OCI-LY3 (cell line): ENCODE data around the gene RGS19.

ENCODE experiments used
- H2AFZ ChIP-seq: fragments of 200-600, 300-600 bp; shearing (Covaris generic); 2 replicates; pipeline ENCODE4 v1.6.0; 2014; ENCODE audit warnings: antibody characterized with exemption, low read depth, low read length
- H3K27ac ChIP-seq: fragments of 200-600, 300-600 bp; sonication (generic); 2 replicates; pipeline ENCODE4 v1.5.1; 2014; ENCODE audit warnings: mild to moderate bottlenecking, low read length, moderate library complexity, mixed read lengths
- H3K27me3 ChIP-seq: fragments of 200-600, 300-600 bp; sonication (generic); 2 replicates; pipeline ENCODE4 v1.6.1; 2014; ENCODE audit warnings: low read depth, low read length, mixed read lengths
- H3K36me3 ChIP-seq: fragments of 200-600, 300-600 bp; sonication (generic); replicated peaks from 2 replicates; pipeline ENCODE3; 2014; ENCODE audit warnings: low read depth, low read length, mixed read lengths
- H3K4me1 ChIP-seq: fragments of 300-600, 200-600 bp; sonication (generic); 2 replicates; pipeline ENCODE4 v1.6.1; 2014; ENCODE audit warnings: low read length, mixed read lengths
- H3K4me2 ChIP-seq: fragments of 200-600, 300-600 bp; sonication (generic); 2 replicates; pipeline ENCODE4 v1.6.1; 2014; ENCODE audit warnings: low read length, mixed read lengths
- H3K4me3 ChIP-seq: fragments of 300-600, 200-600 bp; sonication (generic); 2 replicates; pipeline ENCODE4 v1.5.1; 2014; ENCODE audit warnings: antibody characterized with exemption, mild to moderate bottlenecking, low read length, moderate library complexity
- H3K79me2 ChIP-seq: fragments of 300-600, 200-600 bp; shearing (Covaris generic); 2 replicates; pipeline ENCODE4 v1.6.1; 2014; ENCODE audit warnings: mild to moderate bottlenecking, low read length, mixed read lengths
- H3K9ac ChIP-seq: fragments of 300-600, 200-600 bp; shearing (Covaris generic); 2 replicates; pipeline ENCODE4 v1.6.0; 2014; ENCODE audit warnings: mild to moderate bottlenecking, low read length, moderate library complexity
- H3K9me3 ChIP-seq: fragments of 200-600, 300-600 bp; shearing (Covaris generic); 2 replicates; pipeline ENCODE4 v1.6.1; 2014; ENCODE audit warnings: low read length, mixed read lengths; ENCODE audit not compliant: insufficient read depth
- H4K20me1 ChIP-seq: fragments of 200-600, 300-600 bp; sonication (generic); 2 replicates; pipeline ENCODE4 v1.6.1; 2016; ENCODE audit warnings: low read length, mixed read lengths; ENCODE audit not compliant: insufficient read depth
- EZH2phosphoT487 ChIP-seq: fragments of 200-600 bp; shearing (Covaris generic); IDR thresholded peaks from 2 replicates; pipeline ENCODE4 v1.6.1; 2018; ENCODE audit warnings: antibody characterized with exemption, mixed run types, low read depth
- TF ChIP-seq, protein P1 (sequence below): fragments of 200-600, 300-600 bp; sonication (generic); IDR thresholded peaks from 2 replicates; pipeline ENCODE4 v1.5.1; 2014; ENCODE audit warnings: antibody characterized with exemption, low read length, low read depth

The RGS19 gene

DNA sequence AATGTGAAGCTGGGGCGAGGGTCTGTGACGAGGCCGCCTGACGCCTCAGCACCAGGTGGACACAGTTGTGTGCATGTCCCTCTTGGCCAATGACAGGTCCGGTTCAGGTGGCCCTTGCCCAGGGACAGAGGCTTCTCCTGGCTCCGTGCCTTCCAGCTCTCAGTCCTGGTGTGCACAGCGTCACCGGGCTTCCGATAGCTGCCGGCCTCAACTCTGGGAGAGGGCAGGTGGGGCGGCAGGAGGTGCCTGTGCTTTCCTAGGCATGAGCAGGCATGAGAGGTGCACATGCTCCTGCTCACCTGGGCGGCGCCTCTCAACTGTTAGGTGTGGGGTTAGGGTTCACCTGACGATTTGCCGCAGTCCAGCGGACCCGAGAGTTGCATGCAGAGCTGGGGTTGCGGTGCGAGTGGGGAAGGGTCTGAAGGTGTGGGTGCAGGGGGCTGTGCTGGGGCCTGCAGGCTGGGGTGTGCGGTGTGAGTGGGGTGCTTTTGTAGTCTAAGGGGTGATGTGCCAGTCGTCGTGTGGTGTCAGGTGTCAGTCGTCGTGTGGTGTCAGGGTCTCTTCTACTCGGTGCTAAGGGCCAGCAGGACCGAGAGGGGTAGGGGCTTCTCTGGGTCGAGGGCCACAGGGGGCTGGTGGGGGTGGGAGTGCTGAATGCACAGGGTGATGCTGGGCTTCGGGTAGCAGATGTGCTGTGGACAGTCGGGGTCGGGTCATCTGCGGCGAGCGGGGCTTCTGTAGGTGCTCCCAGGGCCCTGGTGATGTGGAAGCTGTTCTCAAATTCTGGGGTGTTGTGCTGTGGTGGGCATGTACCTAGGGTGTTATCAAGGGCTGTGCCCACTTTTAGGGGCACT is 26.1 kb downstream of the RGS19 start:
- TF ChIP-seq, protein P1, sequence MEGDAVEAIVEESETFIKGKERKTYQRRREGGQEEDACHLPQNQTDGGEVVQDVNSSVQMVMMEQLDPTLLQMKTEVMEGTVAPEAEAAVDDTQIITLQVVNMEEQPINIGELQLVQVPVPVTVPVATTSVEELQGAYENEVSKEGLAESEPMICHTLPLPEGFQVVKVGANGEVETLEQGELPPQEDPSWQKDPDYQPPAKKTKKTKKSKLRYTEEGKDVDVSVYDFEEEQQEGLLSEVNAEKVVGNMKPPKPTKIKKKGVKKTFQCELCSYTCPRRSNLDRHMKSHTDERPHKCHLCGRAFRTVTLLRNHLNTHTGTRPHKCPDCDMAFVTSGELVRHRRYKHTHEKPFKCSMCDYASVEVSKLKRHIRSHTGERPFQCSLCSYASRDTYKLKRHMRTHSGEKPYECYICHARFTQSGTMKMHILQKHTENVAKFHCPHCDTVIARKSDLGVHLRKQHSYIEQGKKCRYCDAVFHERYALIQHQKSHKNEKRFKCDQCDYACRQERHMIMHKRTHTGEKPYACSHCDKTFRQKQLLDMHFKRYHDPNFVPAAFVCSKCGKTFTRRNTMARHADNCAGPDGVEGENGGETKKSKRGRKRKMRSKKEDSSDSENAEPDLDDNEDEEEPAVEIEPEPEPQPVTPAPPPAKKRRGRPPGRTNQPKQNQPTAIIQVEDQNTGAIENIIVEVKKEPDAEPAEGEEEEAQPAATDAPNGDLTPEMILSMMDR, result no peak
- TF ChIP-seq EZH2phosphoT487, result no peak
- Histone ChIP-seq H3K9me3 (no peaks in the 10 kb centered on the region), H3K79me2 (no peaks in the 10 kb centered on the region), H3K9ac (no peak overlapping the region), H3K27me3 (peaks cover 5% of the 10 kb centered on the region; the same call in 1 of the 2 replicates), H3K4me3 (no peak overlapping the region), H3K36me3 (no peaks in the 10 kb centered on the region), H2AFZ (no peak overlapping the region), H4K20me1 (no peaks in the 10 kb centered on the region), H3K4me2 (no peak overlapping the region), H3K27ac (no peak overlapping the region), H3K4me1 (peaks cover 38% of the 10 kb centered on the region)

DNA sequence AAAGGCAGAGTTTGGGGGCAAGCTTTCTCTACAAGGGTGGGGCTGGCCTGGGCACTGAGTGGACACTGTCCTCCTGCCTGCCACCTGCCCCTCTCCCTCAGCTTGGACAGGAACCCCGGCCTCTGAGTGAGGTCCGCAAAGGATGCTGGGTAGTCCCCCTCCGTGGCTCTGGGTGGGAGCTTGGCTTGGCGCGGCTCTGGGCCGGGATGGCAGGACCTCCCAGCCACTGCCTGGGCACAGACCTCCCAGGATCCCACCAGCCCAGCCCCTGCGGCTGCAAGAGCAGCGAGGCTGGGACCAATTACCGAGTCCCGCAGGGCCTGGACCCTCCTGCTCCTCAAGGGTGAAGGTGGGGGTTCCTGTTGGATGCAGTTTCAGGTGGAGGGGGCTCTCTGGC is 27.0 kb downstream of the RGS19 start:
- H3K27ac ChIP-seq, result no peak overlapping the region
- H2AFZ ChIP-seq, result no peak overlapping the region
- no peak overlapping the region for H3K9ac ChIP-seq
- H3K4me2 ChIP-seq, result no peak overlapping the region
- H3K4me3 ChIP-seq, result no peak overlapping the region
- no peak for TF ChIP-seq EZH2phosphoT487
- TF ChIP-seq, protein P1, result no peak
- no peaks in the 10 kb centered on the region for H3K9me3 ChIP-seq
- H4K20me1 ChIP-seq, result no peaks in the 10 kb centered on the region
- no peaks in the 10 kb centered on the region for H3K79me2 ChIP-seq
- H3K36me3 ChIP-seq, result no peaks in the 10 kb centered on the region
- peaks cover 31% of the 10 kb centered on the region for H3K4me1 ChIP-seq
- H3K27me3 ChIP-seq, result peaks cover 5% of the 10 kb centered on the region; the same call in 1 of the 2 replicates

DNA sequence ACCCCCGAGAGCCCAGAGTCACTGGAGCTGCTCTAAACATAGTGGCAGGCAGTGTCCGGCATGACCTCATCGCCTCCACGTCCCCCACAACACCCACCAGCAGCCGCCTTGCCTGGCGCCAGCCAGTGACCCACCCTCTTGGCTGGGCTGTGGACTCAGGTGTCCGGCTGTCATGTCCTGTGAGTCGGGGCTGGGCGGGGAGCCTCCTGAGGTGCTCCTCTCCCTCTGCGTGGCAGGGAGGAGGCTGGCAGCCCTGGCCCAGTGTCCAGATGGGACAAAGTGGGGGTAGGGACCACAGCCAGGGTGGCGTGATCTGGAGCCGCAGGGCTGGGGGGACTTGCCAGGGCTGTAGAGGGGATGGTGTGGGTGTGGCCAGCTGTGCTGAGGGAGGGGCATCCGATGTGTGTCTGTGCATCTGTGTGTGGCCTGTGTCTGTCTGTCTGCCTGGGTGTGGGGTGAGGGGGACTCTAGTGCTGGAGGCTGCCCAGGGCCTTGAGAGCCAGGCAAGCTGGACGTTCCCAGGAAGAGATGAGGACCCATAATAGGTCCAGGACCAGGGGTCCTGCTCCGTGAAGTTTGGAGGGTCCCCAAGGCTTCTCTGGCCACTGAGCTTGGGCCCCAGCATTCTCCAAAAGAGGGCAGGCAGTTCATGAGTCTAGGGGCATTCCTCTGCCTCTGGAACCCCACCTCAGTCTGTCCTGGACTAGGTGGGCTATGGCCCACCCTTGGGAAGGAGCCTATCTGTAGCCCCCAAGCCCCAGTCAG is 27.6 kb downstream of the RGS19 start:
- Histone ChIP-seq H3K9ac (no peak overlapping the region), H3K27me3 (peaks cover 5% of the 10 kb centered on the region; the same call in 1 of the 2 replicates), H3K9me3 (no peaks in the 10 kb centered on the region), H3K79me2 (no peaks in the 10 kb centered on the region), H3K36me3 (no peaks in the 10 kb centered on the region), H4K20me1 (no peaks in the 10 kb centered on the region), H3K4me3 (no peak overlapping the region), H2AFZ (no peak overlapping the region), H3K4me2 (no peak overlapping the region), H3K4me1 (peaks cover 25% of the 10 kb centered on the region), H3K27ac (no peak overlapping the region)
- no peak for TF ChIP-seq EZH2phosphoT487
- TF ChIP-seq, protein P1, result no peak

DNA sequence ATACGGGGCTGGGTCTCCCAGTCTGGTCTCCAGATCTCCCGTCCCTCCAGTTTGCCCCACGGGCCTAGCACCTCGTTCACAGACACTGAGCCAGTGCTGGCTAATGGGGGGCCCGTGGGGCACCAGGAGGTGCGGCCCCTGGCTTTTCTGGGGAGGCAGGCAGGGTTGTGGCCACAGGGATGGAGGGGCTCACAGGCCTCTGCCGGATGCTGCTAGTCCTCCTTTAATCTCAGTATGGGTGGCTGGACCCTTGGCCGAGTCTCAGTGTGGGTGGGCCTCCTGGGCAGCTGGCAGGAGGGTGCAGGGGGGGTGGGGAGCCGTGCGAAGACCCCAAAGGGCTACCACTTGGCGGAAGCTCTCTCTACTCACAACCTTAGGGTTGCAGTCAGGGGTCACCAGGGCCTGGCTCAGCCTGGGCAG is 28.3 kb downstream of the RGS19 start:
- no peak overlapping the region for H2AFZ ChIP-seq
- H3K4me3 ChIP-seq, result no peak overlapping the region
- H3K27ac ChIP-seq, result no peak overlapping the region
- no peak overlapping the region for H3K4me2 ChIP-seq
- no peaks in the 10 kb centered on the region for H4K20me1 ChIP-seq
- TF ChIP-seq EZH2phosphoT487, result no peak
- TF ChIP-seq, protein P1, result no peak
- no peaks in the 10 kb centered on the region for H3K9me3 ChIP-seq
- H3K4me1 ChIP-seq, result peaks cover 18% of the 10 kb centered on the region
- H3K79me2 ChIP-seq, result no peaks in the 10 kb centered on the region
- H3K9ac ChIP-seq, result no peak overlapping the region
- no peaks in the 10 kb centered on the region for H3K36me3 ChIP-seq
- peaks cover 5% of the 10 kb centered on the region; the same call in 1 of the 2 replicates for H3K27me3 ChIP-seq
